GM21526 (cell line): Measurements from ENCODE around the gene WDR38.
A peak's percentile ranks its signal among the peaks of the same experiment; 100 is the strongest.

Experiments used
- ATAC-seq: cut with Tn5 transposase; IDR thresholded peaks from one replicate; pipeline ENCODE4 v1.9.1; 2021; ENCODE audit warnings: moderate library complexity; ENCODE audit not compliant: unreplicated experiment, low FRiP score

WDR38 gene

DNA sequence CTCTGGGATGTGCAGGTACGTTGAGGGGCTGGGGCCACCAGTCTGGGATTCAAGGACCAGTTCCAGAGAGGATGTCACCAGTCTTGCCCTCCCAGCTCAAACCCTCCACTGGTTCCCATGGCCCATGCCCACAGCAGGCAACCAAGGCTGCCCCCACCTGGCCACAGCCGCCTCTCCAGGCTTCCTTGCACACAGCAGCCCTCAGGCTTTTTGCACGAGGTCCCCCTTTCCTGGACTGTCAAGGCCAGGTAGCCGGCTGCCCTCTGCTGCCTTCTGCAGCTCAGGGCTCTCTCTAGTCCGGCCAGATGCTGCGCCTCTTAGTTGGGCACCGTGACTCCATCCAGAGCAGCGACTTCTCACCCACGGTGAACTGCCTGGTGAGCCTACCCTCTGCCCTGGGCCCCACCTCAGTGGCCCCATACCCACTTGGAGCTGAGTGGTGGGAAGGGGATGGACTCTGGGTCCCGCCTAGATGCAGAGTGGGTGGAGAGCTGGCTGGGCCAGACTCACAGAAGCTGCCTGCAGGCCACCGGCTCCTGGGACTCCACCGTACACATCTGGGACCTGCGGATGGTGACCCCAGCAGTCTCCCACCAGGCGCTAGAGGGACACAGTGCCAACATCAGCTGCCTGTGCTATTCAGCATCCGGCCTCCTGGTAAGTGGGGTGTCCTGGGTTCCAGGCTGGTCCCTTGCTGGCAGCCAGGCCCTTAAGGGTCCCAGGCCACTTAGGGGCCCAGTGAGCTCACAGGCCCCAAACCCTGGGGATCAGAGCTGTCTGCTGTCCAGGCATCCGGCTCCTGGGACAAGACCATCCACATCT, 2.9 kb downstream of the WDR38 start:
- no peak for ATAC-seq

DNA sequence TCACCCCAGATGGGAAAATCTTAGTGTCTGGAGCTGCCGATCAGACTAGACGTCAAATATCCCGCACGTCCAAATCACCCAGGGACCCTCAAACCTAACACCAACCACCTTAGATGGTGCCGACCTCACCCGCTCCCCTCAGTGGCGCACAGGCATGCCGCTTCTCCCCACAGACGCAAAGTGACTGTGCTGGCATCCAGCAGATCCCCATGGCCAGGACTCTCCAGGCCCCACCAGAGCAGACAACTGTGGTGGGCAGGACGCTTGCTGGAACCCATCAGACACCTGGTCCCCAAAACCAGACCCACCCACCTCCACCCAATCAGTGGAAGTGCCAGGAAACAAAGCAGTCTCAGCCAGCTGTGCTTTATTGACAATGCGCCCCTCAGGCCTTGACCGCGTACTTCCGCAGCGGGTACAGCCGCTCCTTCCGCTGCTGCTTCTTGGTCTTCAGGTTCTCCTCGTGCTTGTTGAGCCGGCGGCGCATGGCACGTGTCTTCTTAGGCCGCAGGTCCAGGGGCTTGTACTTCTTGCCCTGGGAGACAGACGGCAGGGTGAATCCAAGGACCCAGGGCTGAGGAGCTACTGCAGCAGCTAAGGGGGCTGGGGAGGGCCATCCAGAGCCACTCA, 4.4 kb downstream of the WDR38 start:
- no peak for ATAC-seq

GRCh38 chr9:124858330-124859046, 5.2 kb downstream of the WDR38 start:
- no peak for ATAC-seq

GRCh38 chr9:124859803-124860581, 6.7 kb downstream of the WDR38 start:
- ATAC-seq = no peak

- ATAC-seq = no peak
Observed at GRCh38 chr9:124860582-124861341, 7.5 kb downstream of the WDR38 start.

- peak; percentile 81 for ATAC-seq
Observed at GRCh38 chr9:124861342-124862229, 8.3 kb downstream of the WDR38 start, which contains the start of the genes ARPC5L and RPL35. Gene ARPC5L, plus strand, starts transcription at chr9:124862130. Its CDS starts 7,161 bp downstream, at chr9:124869291. Gene RPL35, minus strand, starts transcription at chr9:124861957. Its CDS starts 45 bp downstream, at chr9:124861912.

- no peak for ATAC-seq
Observed at GRCh38 chr9:124863371-124863871, 10.2 kb downstream of the WDR38 start.

DNA sequence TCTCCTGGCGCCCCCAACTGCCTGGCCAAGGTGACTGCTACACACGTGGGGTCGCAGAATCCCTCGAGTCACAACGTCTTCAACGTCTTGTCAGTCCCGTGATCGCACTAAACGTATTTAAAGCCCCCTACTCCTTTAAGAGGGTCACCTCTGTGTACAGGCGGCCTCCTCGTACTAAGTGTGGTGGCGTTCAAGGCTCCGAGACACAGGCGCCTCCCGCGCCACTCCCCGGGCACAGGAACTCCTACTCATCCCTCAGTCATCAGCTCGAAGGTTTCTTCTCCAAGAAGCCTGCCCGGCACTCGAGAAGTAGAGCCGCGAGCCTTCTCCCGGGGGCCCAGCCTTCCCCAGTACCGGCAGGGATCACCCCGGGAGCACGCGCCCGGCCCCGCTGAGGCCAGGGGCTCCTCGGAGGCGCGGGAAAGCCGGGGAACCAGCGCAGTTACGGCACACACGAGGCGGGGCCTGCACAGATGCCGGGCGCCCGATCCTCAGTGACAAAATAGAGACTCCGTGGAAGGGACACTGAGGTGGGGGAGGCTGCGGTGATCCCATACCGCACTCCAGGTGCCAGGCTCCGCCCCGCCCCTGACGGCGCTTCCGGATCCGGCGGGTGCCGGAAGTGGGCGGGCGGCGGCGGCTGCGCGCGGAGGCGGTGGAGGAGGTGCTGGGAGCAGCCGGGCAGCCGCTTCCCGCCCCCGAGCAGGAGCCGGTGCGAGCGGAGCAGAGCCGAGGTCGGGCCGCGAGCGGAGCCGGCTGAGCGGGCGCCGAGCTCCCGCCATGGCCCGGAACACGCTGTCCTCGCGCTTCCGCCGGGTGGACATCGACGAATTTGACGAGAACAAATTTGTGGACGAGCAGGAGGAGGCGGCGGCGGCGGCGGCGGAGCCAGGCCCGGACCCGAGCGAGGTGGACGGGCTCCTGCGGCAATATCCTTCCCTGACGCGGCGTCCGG, 15.5 kb downstream of the WDR38 start:
- ATAC-seq = peak; percentile 42

DNA sequence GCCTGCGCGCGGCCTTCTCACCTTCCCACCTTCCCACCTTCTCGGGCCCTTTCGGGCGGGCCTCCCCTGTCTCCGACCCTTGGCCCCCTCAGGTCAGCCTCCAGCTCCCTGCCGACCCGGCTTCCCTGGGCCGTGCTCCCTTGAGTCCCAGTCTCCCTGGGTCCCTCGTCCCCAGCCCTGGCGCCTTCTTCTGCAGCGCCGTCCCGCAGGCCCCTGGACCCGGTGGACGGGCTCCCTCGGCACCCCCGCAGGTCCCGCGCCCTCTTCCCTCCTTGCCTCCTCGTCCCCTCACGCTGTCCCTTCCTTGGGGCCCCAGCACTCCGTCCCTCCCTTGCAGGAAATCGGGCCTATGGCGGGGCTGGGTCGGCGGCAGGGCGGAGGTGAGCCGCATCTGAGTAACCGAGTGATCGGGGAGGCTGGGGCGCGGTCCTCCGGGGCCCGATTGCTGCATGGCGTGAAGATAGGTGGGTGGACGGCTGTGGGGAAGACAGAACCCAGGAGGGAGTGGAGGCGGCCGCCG, 16.3 kb downstream of the WDR38 start:
- peak; percentile 10 for ATAC-seq

- ATAC-seq = peak; percentile 40
Observed at GRCh38 chr9:124869986-124870560, 16.8 kb downstream of the WDR38 start.

DNA sequence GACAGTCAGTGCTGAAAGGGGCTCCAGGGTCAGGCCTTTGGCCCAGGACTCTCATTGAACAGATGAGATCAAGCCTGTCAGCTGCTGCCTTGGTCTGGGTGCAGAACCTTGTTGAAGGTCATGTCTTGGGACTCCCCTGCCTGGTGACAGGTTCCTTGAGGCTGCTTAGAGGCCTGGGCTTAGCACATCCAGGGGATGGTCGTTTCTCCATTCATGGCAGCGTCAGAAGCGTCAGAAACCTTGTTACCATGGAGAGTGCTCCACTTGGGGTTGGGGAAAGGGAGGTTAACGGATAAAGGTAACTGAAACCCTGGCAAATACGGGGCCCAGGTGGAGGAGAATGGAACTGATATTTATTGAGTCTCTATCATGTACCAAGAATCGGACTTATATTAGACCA, 17.5 kb downstream of the WDR38 start:
- ATAC-seq = no peak

- ATAC-seq = no peak
Observed at GRCh38 chr9:124871156-124871561, 17.9 kb downstream of the WDR38 start.

DNA sequence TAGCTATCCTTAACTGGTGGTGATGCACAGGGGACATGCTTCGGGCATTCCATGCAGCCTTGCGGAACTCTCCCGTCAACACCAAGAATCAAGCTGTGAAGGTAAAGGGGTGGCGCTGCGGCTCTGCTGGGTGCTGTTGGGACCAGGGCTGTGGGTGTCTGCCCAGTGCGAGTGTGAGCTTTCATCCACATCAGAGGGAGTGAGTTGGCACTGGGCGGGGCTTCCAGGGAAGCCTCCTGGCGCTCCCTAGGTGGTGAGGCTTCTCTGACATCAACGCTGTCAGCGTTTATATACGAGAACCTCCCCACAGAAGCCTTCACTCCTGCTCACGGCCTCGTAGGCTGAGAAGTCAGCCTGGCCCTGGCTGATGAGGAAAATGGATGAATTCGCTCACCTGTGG, 20.4 kb downstream of the WDR38 start:
- no peak for ATAC-seq

- no peak for ATAC-seq
Observed at GRCh38 chr9:124875501-124875900, 22.2 kb downstream of the WDR38 start.

- ATAC-seq = no peak
Observed at GRCh38 chr9:124877021-124877782, 23.9 kb downstream of the WDR38 start.

DNA sequence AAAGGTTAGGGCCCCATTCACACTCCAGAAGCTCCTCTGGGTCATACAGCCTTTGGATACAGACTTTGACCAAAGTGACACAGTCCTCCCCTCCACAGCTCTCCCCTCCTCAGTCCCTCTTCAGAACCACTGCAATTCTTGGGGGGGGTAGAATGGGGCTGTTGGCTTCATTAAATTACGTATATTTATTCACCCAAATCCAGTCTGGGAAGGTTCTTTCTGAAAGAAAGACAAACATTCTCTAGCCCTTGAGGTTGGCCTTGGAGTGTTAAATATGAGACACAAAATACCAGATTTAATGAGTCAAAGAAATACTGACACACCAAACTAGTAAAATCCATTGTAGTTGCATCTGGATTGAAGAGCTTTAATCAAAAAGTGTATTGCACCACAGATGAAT, 24.8 kb downstream of the WDR38 start:
- no peak for ATAC-seq
